A673 (cell line): ENCODE results near the gene HSPB6.

ENCODE experiments used
- EZH2 ChIP-seq: fragments of 200-600 bp; sonication (generic); IDR thresholded peaks from 2 replicates; pipeline ENCODE4 v1.6.1; 2017; ENCODE audit warnings: borderline replicate concordance, low read depth, mild to moderate bottlenecking, mixed read lengths, antibody characterized with exemption, low read length; ENCODE audit not compliant: poor library complexity, severe bottlenecking
- TF ChIP-seq, protein P1 (sequence below): fragments of 300-800, 200-600 bp; sonication (generic); conservative IDR thresholded peaks from 2 replicates; pipeline ENCODE4 v1.5.1; 2017; ENCODE audit warnings: low read depth, mild to moderate bottlenecking, antibody characterized with exemption, low read length, moderate library complexity, mixed read lengths

DNA sequence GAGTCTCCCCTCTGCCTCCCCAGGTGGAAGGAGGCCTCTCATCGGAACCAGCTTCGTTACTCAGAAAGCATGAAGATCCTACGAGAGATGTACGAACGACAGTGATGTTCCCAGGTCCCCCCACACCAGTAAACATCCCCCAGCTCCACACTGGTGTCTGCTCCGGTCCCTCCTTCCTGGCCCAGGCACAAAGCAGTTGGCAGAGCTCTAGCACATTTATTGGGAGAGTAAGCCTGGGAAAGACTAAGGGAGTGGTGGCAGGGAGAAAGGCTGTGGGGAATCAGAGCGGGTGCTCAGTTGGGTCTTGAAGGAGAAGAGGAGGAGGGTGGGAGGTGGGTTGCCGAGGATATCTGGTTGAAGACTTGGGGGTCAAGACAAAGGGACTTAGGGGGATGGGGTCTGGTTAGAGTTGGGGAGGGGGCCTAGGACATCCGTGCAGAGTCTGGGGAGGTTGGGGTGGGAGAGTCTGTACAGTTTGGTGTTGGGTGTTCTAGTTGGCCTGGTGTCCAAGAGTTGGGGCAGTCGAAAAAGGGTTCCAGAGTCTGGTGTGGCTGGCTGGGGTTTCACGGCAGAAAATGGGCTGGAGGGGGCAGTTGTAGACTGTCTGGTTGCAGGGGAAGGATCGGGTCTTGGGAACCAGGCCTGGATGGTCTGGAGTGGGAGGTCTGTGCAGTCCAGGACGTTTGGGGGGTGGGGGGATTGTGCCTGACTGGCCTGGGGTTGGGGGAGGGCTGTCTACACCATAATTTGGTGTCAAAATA is 2.3 kb downstream of the HSPB6 start:
- TF ChIP-seq, protein P1, sequence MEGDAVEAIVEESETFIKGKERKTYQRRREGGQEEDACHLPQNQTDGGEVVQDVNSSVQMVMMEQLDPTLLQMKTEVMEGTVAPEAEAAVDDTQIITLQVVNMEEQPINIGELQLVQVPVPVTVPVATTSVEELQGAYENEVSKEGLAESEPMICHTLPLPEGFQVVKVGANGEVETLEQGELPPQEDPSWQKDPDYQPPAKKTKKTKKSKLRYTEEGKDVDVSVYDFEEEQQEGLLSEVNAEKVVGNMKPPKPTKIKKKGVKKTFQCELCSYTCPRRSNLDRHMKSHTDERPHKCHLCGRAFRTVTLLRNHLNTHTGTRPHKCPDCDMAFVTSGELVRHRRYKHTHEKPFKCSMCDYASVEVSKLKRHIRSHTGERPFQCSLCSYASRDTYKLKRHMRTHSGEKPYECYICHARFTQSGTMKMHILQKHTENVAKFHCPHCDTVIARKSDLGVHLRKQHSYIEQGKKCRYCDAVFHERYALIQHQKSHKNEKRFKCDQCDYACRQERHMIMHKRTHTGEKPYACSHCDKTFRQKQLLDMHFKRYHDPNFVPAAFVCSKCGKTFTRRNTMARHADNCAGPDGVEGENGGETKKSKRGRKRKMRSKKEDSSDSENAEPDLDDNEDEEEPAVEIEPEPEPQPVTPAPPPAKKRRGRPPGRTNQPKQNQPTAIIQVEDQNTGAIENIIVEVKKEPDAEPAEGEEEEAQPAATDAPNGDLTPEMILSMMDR, result no peak
- TF ChIP-seq EZH2, result no peak
